OCI-LY7 (cell line): ENCODE results near the gene SMNDC1. TPM values are rescaled to one million over a fixed set of nuclear protein-coding genes. Genes with fewer than 3 reads are reported as not detected.

Experiments used
- BruUV-seq: library from RNA; stranded (reverse); fragments of 400-500 nt; replicated peaks from 2 replicates; lab custom pipeline; 2021; lab: Mats Ljungman, UMichigan
- CTCF ChIA-PET: fragments of 300-600 bp; sonication (Branson Sonifier 250); formaldehyde crosslinking; loops from one replicate; lab custom pipeline; 2022; ENCODE audit warnings: antibody characterized with exemption; ENCODE audit not compliant: unreplicated experiment; lab: Charles Lee
- POLR2A ChIA-PET: fragments of 300-600 bp; sonication (Branson Sonifier 250); formaldehyde crosslinking; loops from one replicate; lab custom pipeline; 2022; ENCODE audit warnings: antibody characterized with exemption; lab: Charles Lee
- DNase-seq: peaks from one replicate; pipeline ENCODE4 v3.0.0-alpha.2; 2015; ENCODE audit warnings: low spot score
- H2AFZ ChIP-seq: fragments of 200-600 bp; sonication (generic), shearing (Covaris generic); 2 replicates; pipeline ENCODE4 v1.6.1; 2014; ENCODE audit warnings: mild to moderate bottlenecking, antibody characterized with exemption, low read length, moderate library complexity
- H3K27ac ChIP-seq: fragments of 200-600 bp; sonication (generic); 2 replicates; pipeline ENCODE4 v1.5.1; 2014; ENCODE audit warnings: mixed run types, low read depth, mild to moderate bottlenecking, moderate library complexity, low read length, inconsistent platforms; ENCODE audit not compliant: poor library complexity, severe bottlenecking
- H3K36me3 ChIP-seq: fragments of 200-600 bp; sonication (generic); 2 replicates; pipeline ENCODE4 v1.6.1; 2014; ENCODE audit warnings: mild to moderate bottlenecking, antibody characterized with exemption, low read length, moderate library complexity, mixed read lengths; ENCODE audit not compliant: insufficient read depth
- H3K4me1 ChIP-seq: fragments of 200-600 bp; sonication (generic); 2 replicates; pipeline ENCODE4 v1.5.1; 2014; ENCODE audit warnings: mild to moderate bottlenecking, low read length; ENCODE audit not compliant: insufficient read depth, poor library complexity, severe bottlenecking
- H3K4me2 ChIP-seq: fragments of 200-600 bp; sonication (generic); 2 replicates; pipeline ENCODE4 v1.6.1; 2014; ENCODE audit warnings: mild to moderate bottlenecking, low read length
- H3K4me3 ChIP-seq: fragments of 200-600 bp; sonication (generic); 2 replicates; pipeline ENCODE4 v1.5.1; 2014; ENCODE audit warnings: mild to moderate bottlenecking, low read depth, low read length; ENCODE audit not compliant: poor library complexity, severe bottlenecking
- H3K79me2 ChIP-seq: fragments of 200-600 bp; sonication (generic); 2 replicates; pipeline ENCODE4 v1.6.1; 2016; ENCODE audit warnings: low read depth, mild to moderate bottlenecking, low read length, moderate library complexity, mixed read lengths; ENCODE audit not compliant: insufficient read depth
- H3K9me2 ChIP-seq: fragments of 200-600 bp; sonication (generic); 2 replicates; pipeline ENCODE4 v1.6.1; 2016; ENCODE audit warnings: mild to moderate bottlenecking, low read length, mixed read lengths; ENCODE audit not compliant: insufficient read depth
- H3K9me3 ChIP-seq: fragments of 200-600 bp; sonication (generic); 2 replicates; pipeline ENCODE4 v1.6.1; 2014; ENCODE audit warnings: mild to moderate bottlenecking, mixed run types, low read length, mixed read lengths
- H4K20me1 ChIP-seq: fragments of 200-600 bp; sonication (generic); 2 replicates; pipeline ENCODE4 v1.6.1; 2014; ENCODE audit warnings: mild to moderate bottlenecking, antibody characterized with exemption, low read length, moderate library complexity, mixed read lengths; ENCODE audit not compliant: insufficient read depth
- EZH2phosphoT487 ChIP-seq: fragments of 200-600 bp; sonication (generic); IDR thresholded peaks from 2 replicates; pipeline ENCODE4 v1.6.1; 2018; ENCODE audit warnings: low read depth, borderline replicate concordance, mild to moderate bottlenecking, mixed run types, antibody characterized with exemption, low read length, moderate library complexity, mixed read lengths
- intact Hi-C: fragments of 100-400 bp; cut with micrococcal nuclease; formaldehyde crosslinking; loops from one replicate; pipeline ENCODE4 v1.10.0; 2022; ENCODE audit not compliant: unreplicated experiment
- total RNA-seq, 2 experiments: library from RNA; depleted of rRNA in 1 of 2; stranded (reverse); fragments of >200 nt in 1 of 2; shearing (Covaris generic) in 1 of 2; gene quantifications; 2 replicates each; pipeline ENCODE4 v1.2.3, GENCODE V29; 2014 to 2022
- TF ChIP-seq, protein P1 (sequence below): fragments of 200-600 bp; sonication (generic); conservative IDR thresholded peaks from 2 replicates; pipeline ENCODE4 v1.5.1; 2014; ENCODE audit warnings: mild to moderate bottlenecking, antibody characterized with exemption, low read length, moderate library complexity, mixed read lengths

SMNDC1 gene
- total RNA-seq, 2 experiments from 2014 or later = 10.0 to 52.4 TPM

DNA sequence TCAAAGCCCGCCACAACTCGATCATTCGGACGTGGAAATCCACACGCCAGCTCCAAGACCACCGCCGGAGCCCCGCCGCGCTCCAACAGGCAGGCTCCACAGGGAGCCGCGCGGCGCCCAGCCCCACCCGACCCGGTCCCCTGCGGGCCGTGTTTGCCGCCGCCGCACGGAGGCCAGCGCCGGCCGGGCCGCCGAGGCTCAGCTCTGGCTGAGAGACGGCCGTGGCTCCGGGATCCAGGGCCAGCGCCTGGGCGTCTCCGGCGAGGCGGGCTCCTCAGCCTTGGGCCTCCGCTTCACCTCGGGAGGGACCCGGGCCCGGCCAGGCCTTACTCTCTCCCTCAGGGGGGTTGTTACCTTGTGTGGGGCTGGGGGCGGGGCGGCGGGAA lies 333 bp downstream of the SMNDC1 start:
- TF ChIP-seq EZH2phosphoT487 = no peak
- TF ChIP-seq, protein P1, sequence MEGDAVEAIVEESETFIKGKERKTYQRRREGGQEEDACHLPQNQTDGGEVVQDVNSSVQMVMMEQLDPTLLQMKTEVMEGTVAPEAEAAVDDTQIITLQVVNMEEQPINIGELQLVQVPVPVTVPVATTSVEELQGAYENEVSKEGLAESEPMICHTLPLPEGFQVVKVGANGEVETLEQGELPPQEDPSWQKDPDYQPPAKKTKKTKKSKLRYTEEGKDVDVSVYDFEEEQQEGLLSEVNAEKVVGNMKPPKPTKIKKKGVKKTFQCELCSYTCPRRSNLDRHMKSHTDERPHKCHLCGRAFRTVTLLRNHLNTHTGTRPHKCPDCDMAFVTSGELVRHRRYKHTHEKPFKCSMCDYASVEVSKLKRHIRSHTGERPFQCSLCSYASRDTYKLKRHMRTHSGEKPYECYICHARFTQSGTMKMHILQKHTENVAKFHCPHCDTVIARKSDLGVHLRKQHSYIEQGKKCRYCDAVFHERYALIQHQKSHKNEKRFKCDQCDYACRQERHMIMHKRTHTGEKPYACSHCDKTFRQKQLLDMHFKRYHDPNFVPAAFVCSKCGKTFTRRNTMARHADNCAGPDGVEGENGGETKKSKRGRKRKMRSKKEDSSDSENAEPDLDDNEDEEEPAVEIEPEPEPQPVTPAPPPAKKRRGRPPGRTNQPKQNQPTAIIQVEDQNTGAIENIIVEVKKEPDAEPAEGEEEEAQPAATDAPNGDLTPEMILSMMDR = no peak
- no TSS peak for BruUV-seq
- no peaks in the 10 kb centered on the region for H3K9me3 ChIP-seq
- no peaks in the 10 kb centered on the region for H3K9me2 ChIP-seq
- peaks cover 38% of the 10 kb centered on the region for H4K20me1 ChIP-seq
- peak overlapping the region; percentile 99 for H3K4me3 ChIP-seq
- H3K4me2 ChIP-seq = peak overlapping the region; percentile 89
- intact Hi-C loops = loop anchor here (2.0 to 10.0 kb wide), 2 partner anchors 98 to 610 kb away; partner anchors contain the start of genes BBIP1, MXI1 and SHOC2
- H3K4me1 ChIP-seq = peaks cover 44% of the 10 kb centered on the region
- H2AFZ ChIP-seq = peak overlapping the region; percentile 87; the same call in 1 of the 2 replicates
- CTCF ChIA-PET = interaction anchor here (0.6 kb wide), 1 partner anchor 46 kb away, joined by 4 read pairs; no protein-coding TSS in a partner anchor
- H3K79me2 ChIP-seq = peaks cover 53% of the 10 kb centered on the region
- POLR2A ChIA-PET = interaction anchor here (0.6 to 2.3 kb wide), 18 partner anchors 8 to 340 kb away, joined by 3 to 18 read pairs (median 4); partner anchors contain the start of gene RBM20
- H3K36me3 ChIP-seq = peaks cover 45% of the 10 kb centered on the region
- no peak for DNase-seq
- peak overlapping the region; percentile 69 for H3K27ac ChIP-seq

- no peak for DNase-seq
- Histone ChIP-seq H3K79me2 (peaks cover 60% of the 10 kb centered on the region), H3K27ac (no peak overlapping the region), H3K36me3 (peaks cover 52% of the 10 kb centered on the region), H3K4me3 (peak overlapping the region; percentile 99), H3K4me2 (peak overlapping the region; percentile 89), H3K9me2 (no peaks in the 10 kb centered on the region), H2AFZ (no peak overlapping the region), H3K4me1 (peaks cover 39% of the 10 kb centered on the region), H3K9me3 (no peaks in the 10 kb centered on the region), H4K20me1 (peaks cover 38% of the 10 kb centered on the region)
- BruUV-seq = no TSS peak
- TF ChIP-seq, protein P1 = no peak
- TF ChIP-seq EZH2phosphoT487 = no peak
- CTCF ChIA-PET = interaction anchor here (0.6 kb wide), 1 partner anchor 296 kb away, joined by 6 read pairs; no protein-coding TSS in a partner anchor
- intact Hi-C loops = loop anchor here (2.0 to 10.0 kb wide), 2 partner anchors 97 to 611 kb away; partner anchors contain the start of genes BBIP1, MXI1 and SHOC2
- POLR2A ChIA-PET = interaction anchor here (0.8 to 2.3 kb wide), 7 partner anchors 10 to 298 kb away, joined by 3 to 7 read pairs (median 5); no protein-coding TSS in a partner anchor
Observed at GRCh38 chr10:110303681-110304080, 1.0 kb downstream of the SMNDC1 start.

DNA sequence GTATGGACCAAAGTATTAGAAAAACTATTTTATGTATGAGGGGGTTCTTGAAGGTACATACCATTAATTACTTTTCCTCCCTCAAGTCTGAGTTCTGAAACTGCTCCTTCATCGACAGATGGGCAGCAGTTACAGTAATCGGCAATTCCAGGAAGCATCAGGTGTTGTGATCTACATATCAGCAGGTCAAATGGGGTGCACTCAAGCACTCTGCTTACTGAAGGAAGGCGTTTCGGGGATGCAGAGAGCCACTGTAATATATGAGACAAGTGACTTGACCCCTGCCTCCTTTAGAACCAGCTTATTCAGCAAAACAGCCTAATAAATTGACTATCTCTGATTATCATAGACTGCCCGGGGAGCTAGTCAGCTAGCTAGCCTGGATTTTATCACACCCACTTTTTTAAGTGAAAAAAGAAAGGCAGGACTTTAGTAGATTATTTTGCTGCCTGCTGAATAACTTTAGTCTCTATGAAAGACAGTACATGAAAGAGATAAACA lies 4.2 kb downstream of the SMNDC1 start:
- intact Hi-C loops = loop anchor here (10.0 kb wide), 1 partner anchor 614 kb away; the partner anchor contains the start of genes BBIP1 and SHOC2
- TF ChIP-seq EZH2phosphoT487 = no peak
- TF ChIP-seq, protein P1 = no peak
- no peak overlapping the region for H3K27ac ChIP-seq
- H2AFZ ChIP-seq = no peak overlapping the region
- POLR2A ChIA-PET = interaction anchor here (0.7 to 1.4 kb wide), 3 partner anchors 15 to 151 kb away, joined by 4 to 5 read pairs (median 4); no protein-coding TSS in a partner anchor
- H3K4me1 ChIP-seq = peaks cover 25% of the 10 kb centered on the region
- H3K79me2 ChIP-seq = peaks cover 63% of the 10 kb centered on the region
- BruUV-seq = no TSS peak
- H3K36me3 ChIP-seq = peaks cover 84% of the 10 kb centered on the region
- no peak overlapping the region for H3K4me3 ChIP-seq
- peaks cover 38% of the 10 kb centered on the region for H4K20me1 ChIP-seq
- H3K9me3 ChIP-seq = no peaks in the 10 kb centered on the region
- no peak overlapping the region for H3K4me2 ChIP-seq
- H3K9me2 ChIP-seq = no peaks in the 10 kb centered on the region
- CTCF ChIA-PET = interaction anchor here (1.0 kb wide), 1 partner anchor 298 kb away, joined by 3 read pairs; no protein-coding TSS in a partner anchor
- no peak for DNase-seq
